HG02973 (cell line): Measurements from ENCODE around the gene PAN3.

ENCODE experiments used
- ATAC-seq: cut with Tn5 transposase; IDR thresholded peaks from one replicate; pipeline ENCODE4 v1.9.1; 2021; ENCODE audit warnings: moderate library complexity; ENCODE audit not compliant: unreplicated experiment

The PAN3 gene

DNA sequence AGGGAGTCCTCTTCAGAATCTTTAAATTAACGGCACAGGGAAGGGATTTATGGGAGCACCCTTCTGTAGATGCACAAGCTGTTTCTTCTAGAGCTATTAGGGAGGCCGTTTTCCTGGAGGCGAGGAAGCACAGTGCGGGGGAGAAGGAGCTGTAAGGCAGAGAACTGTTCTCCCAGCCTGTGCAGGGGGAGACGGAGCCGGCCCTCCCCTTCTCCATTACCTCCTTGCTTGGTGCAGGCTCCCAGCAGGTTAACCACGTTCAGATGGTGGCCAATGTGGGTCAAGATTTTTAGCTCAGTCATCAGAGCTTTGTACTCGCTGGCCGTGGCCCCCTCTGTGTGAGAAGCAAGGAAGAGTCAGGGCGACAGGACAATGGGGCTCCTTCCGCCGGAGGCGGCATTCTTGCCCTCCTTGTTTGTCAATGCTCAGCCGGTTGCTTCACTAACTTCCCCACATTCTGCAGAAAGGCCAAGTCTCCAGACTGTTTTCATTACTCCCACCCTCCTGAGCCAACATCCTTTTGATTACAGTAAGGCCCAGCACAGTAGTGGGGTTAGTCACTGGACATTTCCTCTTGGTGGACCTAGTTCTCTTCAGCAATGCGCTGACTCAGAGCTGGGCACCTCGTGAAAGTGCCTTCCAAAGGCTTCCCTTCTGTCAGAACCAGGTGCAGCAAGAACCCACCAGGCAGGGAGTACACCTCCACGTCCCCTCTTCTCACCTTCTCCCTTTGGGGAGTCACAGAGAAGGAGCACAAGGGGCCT lies 191.2 kb downstream of the PAN3 start:
- no peak for ATAC-seq

DNA sequence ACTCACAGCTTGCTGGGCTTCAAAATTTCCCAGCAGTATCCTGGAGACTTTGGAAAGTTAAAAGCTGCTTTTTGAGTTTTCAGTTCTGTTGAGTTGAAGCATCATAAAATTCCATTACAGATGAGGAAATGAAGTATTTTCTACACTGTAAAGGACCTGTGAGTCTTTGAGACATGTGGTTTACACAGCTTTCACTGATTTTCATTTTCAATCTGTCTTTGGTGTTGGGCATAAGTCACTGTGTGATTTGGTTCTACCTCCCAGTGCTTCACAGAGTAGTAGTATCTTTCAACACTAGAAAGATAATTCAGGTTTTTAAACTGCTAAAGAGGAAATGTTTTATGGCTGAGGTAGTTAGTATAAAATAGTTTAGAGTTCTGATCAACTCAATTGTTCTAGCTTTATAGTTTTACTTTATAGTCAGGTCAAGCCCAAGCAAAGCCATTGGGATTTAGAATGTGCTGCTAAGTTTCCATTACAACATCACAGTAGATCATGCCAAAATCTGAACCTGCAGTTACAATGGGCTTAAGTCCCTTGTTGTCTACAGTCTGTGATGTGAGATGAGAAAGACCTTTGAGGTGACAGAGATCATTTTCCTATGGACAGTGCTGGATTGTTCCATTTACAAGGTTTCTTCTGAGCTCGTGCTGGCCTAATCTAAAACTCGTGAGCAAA lies 195.0 kb downstream of the PAN3 start:
- no peak for ATAC-seq

DNA sequence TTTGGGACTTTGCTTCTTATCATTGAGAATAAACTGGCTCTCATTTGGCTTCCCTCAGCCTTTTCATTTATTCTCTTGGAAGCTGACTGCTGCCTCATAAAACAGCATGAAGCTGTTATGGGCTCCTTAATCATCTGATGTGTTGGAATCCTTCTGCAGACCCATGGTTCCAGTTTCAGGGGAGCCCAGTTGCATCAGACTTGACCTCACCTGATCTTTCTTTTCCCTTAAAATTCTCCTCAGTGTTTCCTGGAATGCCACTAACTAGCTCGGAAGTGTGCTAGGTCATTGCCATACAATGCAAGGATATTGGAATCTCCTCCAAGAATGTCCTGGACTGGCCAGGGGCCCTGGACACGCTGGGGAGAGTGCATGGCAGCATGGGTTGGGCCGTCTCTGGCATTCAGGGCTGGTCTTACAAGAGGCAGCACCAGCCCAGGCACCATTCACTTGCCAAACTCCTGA lies 197.9 kb downstream of the PAN3 start:
- no peak for ATAC-seq

DNA sequence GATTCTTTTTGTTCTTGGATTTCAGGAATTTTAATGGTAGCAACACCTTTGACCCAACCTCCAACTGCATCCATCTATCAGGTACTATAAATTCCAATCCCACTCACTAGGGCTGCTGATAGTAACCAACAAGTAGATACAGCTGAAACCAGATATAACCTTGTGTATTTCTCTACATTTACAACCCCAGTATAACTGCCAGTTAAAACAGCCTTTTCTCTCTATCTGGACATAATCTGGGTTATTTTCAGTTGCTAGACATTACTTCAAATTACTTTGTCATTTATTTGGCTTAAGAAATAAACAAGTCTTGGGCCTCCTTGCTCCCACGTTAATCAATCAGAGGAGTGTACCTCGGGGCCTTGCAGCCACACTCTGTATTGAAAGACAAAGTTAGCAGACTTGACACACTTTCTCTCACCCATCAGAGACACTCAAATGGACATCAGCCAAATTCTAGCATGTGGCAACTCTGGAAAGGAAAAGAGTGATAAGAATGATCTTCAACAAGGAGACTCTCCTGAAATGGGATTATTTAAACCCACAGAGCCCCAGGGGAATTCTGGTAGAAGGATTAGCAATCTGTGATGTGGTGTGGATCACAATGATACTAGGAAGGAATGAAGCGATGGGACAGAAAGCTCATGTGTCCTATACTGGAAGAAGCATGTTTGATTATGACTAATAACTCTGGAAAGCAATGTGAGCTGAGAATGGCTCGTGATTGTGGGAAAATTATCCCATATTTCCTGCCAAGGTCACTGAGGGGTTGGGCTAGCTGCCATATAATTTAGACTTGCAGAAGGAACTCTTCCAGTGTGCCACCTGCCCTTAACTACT lies 199.0 kb downstream of the PAN3 start:
- ATAC-seq = no peak

DNA sequence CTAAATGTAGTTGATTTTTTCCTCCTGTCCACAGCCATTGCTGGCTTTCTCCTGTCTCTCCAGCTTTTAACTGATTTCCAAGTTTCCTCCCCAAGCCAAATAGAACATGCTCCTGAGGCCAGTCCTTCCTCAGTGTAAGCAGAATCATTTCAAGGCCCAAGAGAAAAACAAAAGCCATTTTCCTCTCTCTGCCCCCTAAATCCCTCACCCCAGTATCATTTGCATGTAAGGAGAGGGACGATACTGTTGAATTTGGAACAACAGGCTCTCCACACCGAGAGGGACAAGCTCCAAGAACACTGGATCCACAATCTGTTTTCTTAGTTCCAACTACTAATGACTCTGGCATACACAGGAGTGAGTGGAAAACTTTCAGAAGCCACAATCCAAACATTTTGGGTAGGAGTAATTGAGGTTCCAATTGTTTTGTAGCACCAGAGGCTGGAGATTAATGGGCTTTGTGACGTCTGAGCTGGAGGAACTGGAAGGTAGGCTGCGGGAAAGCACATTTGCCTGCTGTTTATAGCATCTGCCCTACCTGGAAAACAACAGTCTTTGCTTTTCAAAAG lies 199.7 kb downstream of the PAN3 start:
- ATAC-seq = no peak

DNA sequence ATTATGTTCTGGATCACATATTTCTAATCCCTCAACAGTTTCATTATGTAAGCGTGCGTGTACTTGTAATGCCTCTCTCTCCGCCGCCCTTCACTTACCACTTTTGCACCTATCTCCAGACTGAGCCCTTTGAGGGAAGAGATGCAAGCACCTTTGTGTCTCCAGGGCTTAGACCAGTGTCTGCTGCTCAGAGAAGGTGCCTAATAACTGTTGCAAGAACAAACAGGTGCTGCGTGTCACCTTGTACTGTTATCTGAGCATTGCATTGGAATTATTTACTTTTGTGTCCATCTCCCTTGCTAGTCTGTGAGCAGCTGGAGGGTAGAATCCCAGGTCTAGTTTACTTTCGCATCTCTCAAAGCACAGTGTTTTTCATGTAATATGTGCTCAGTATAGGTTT lies 200.4 kb downstream of the PAN3 start:
- ATAC-seq = no peak

DNA sequence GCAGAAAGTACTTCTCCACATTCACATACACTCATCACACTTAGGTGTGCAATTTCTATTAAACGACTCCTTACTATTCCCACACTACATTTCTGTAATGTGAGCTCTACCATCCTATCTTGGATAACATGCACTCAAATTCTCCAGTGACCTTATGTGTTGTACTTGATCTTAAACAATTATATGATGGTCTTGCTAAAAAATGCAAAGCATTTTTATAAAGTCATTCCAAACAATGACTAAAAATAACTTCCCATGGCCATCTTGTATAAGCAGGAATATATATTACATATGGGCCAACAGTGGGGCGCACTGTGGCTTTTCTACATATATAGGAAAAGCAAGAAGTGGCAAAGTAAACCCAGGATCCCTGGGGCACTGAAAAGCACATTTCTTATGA lies 201.1 kb downstream of the PAN3 start:
- no peak for ATAC-seq

DNA sequence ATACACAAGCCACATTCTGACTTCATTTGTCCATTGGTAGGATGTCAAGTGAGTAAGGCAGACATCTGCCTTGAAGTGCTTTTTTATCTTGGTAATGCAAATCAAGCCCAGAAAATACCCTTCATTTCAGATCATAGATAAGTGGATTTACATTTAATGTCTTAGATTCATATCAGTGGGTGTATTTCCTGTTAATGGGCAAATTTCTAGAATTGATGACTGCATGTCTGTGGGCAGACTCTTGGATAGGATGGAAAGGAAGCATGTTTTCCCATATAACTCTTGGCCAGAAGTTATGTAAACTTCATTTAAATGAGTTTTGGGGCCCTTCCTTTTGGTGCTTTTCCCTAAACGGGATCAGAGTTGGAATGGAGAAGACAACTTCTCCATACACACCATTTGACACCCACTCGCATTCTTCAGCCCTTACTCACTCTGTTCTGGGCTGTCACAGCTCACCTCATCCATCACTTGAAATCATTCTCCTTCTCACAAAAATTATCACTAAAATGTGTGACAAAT lies 202.0 kb downstream of the PAN3 start:
- ATAC-seq = no peak

DNA sequence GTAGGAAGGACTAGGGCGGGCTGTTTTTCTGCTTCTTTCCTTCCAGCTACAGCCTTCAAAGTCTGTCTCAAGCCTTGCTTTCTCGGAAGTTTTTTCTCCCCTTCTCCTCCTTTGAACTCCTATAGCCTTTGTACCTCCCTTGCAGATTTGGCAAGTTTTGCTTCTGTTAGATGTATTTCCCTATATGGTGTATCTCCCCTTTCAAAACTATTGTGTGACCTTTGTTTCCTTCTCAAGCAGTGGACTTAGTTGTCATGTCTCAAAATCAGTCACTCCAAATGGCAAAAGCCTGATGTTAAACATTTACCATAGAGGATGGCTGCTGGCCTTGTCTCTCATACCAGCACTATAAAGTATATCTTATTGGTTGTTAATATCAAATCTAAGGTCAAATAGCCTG lies 203.9 kb downstream of the PAN3 start:
- no peak for ATAC-seq

DNA sequence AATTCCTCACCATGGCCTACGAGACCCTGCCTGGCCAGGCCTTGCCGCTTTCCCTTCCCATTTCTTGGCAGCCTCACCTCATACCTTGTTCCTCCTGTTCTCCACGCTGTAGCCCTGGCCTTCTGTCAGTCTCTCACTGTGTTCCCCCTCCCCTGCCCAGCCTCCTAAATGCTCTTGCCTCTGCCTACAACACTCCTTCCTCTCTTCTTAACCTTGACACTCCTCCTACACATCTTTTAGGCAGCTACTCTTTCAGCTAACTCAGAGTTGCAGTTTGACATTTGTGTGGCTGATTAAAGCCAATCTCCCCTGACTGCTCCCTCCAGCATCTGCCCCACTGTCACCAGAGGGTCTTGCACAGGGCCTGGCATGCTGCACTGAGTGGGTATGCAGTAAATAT lies 205.8 kb downstream of the PAN3 start:
- no peak for ATAC-seq
